PC-3 (cell line): Measurements from ENCODE around the gene CRELD2. TPM values are rescaled to one million over a fixed set of nuclear protein-coding genes. Genes with fewer than 3 reads are reported as not detected.

Experiments
- ATAC-seq: fragments of 200-7000 bp; cut with Tn5 transposase; 2 replicates; pipeline ENCODE4 v1.9.1; 2020; ENCODE audit warnings: mild to moderate bottlenecking, moderate library complexity
- BruUV-seq: library from RNA; stranded (reverse); fragments of 400-500 nt; replicated peaks from 2 replicates; lab custom pipeline; 2021; lab: Mats Ljungman, UMichigan
- CTCF ChIA-PET: fragments of 300-600 bp; sonication (Branson Sonifier 250); formaldehyde crosslinking; loops from one replicate; lab custom pipeline; 2022; ENCODE audit warnings: antibody characterized with exemption; lab: Charles Lee
- POLR2A ChIA-PET: fragments of 300-600 bp; sonication (Branson Sonifier 250); formaldehyde crosslinking; loops from one replicate; lab custom pipeline; 2022; ENCODE audit warnings: antibody characterized with exemption; ENCODE audit not compliant: unreplicated experiment; lab: Charles Lee
- DNase-seq: peaks from one replicate; pipeline ENCODE4 v3.0.0-alpha.2; 2015
- H2AFZ ChIP-seq: fragments of 300-600 bp; sonication (generic); 2 replicates; pipeline ENCODE4 v1.6.0; 2016; ENCODE audit warnings: antibody characterized with exemption, low read length
- H3F3A ChIP-seq: fragments of 300-600 bp; sonication (generic); one replicate; pipeline ENCODE4 v1.6.0; 2017; ENCODE audit warnings: antibody characterized with exemption, low read length, control low read depth, mild to moderate bottlenecking; ENCODE audit not compliant: unreplicated experiment
- H3K27ac ChIP-seq: fragments of 300-600 bp; sonication (generic); 2 replicates; pipeline ENCODE4 v1.5.1; 2016; ENCODE audit warnings: mild to moderate bottlenecking, low read length
- H3K27me3 ChIP-seq: fragments of 300-600 bp; sonication (generic); 2 replicates; pipeline ENCODE4 v1.6.1; 2016; ENCODE audit warnings: low read length, mixed read lengths
- H3K36me3 ChIP-seq: fragments of 300-600 bp; sonication (generic); 2 replicates; pipeline ENCODE4 v1.6.1; 2016; ENCODE audit warnings: low read depth, mixed run types, low read length, mixed read lengths
- H3K4me1 ChIP-seq: fragments of 300-600 bp; sonication (generic); 2 replicates; pipeline ENCODE4 v1.5.1; 2016; ENCODE audit warnings: low read length; ENCODE audit not compliant: insufficient read depth
- H3K4me2 ChIP-seq: fragments of 300-600 bp; sonication (generic); 2 replicates; pipeline ENCODE4 v1.6.0; 2016; ENCODE audit warnings: low read length
- H3K4me3 ChIP-seq: fragments of 300-600 bp; sonication (generic); 2 replicates; pipeline ENCODE4 v1.5.1; 2016; ENCODE audit warnings: mild to moderate bottlenecking, low read length, mixed read lengths
- H3K79me2 ChIP-seq: fragments of 300-600 bp; sonication (generic); 2 replicates; pipeline ENCODE4 v1.6.1; 2017; ENCODE audit warnings: low read length, mixed read lengths
- H3K9ac ChIP-seq: fragments of 300-600 bp; sonication (generic); 2 replicates; pipeline ENCODE4 v1.6.0; 2016; ENCODE audit warnings: mild to moderate bottlenecking, low read length
- H3K9me2 ChIP-seq: fragments of 300-600 bp; sonication (generic); replicated peaks from 2 replicates; pipeline ENCODE4 v1.6.1; 2016; ENCODE audit warnings: mixed run types, low read length, mixed read lengths
- H3K9me3 ChIP-seq: fragments of 300-600 bp; sonication (generic); 2 replicates; pipeline ENCODE4 v1.6.1; 2016; ENCODE audit warnings: low read length, mixed read lengths
- H4K20me1 ChIP-seq: fragments of 300-600 bp; sonication (generic); 2 replicates; pipeline ENCODE4 v1.6.1; 2016; ENCODE audit warnings: low read length, mixed read lengths
- EZH2 ChIP-seq: fragments of 300-600 bp; sonication (generic); IDR thresholded peaks from one replicate; pipeline ENCODE4 v1.6.1; 2017; ENCODE audit warnings: antibody characterized with exemption, mild to moderate bottlenecking, low read length; ENCODE audit not compliant: unreplicated experiment
- EZH2phosphoT487 ChIP-seq: fragments of 300-600 bp; sonication (generic); IDR thresholded peaks from 2 replicates; pipeline ENCODE4 v1.6.1; 2018; ENCODE audit warnings: mild to moderate bottlenecking, antibody characterized with exemption, low read length, borderline replicate concordance
- intact Hi-C: fragments of 100-400 bp; cut with micrococcal nuclease; formaldehyde crosslinking; loops from 2 replicates; pipeline ENCODE4 v1.9.0; 2023
- total RNA-seq: library from RNA; depleted of rRNA; stranded (reverse); fragments of >200 nt; gene quantifications from 2 replicates; pipeline ENCODE4 v1.2.3, GENCODE V29; 2014
- TF ChIP-seq, protein P1 (sequence below): fragments of 300-600 bp; sonication (generic); conservative IDR thresholded peaks from 2 replicates; pipeline ENCODE4 v1.5.1; 2017; ENCODE audit warnings: antibody characterized with exemption, low read depth, mild to moderate bottlenecking, low read length

The CRELD2 gene
- total RNA-seq, 1 experiment from 2014 or later: 71.3 TPM

DNA sequence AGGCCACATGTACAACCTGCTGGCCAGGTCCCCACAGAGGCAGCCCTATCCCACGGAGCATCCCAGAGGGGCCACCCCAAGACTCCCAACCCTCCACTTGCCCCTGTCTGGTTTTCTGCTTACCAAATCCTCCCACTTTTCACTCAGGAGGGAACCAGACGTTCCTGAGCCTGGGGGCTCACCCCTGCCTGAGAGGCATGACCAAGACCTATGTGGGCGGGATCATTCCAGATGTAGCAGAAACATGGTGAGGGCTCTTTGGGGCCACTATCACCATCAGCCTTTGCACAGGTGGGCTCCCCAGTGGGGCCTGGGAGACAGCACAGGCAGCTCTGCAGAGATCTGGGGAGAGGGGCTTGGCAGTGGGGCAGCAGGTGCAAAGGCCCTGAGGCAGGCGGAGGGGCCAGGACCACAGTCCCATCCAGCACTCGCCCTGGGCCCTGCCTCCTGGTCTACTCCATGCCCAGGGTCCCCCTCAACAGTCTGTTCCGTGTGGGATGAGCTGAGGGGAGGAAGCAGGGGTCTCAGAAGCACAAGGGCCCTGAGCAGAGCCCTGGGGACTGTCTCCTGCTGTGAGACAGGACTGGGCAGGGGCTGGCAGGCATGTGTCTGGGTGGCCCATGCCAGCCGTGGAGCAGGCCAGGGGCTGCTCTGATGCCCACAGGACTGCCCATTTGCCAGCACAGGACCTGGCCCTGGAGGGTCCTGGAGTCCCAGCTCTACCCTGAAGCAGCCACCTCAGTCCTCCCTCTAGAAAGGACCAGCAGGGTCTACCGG is 51.5 kb downstream of the CRELD2 start:
- CTCF ChIA-PET: no interaction called here
- BruUV-seq: no TSS peak

DNA sequence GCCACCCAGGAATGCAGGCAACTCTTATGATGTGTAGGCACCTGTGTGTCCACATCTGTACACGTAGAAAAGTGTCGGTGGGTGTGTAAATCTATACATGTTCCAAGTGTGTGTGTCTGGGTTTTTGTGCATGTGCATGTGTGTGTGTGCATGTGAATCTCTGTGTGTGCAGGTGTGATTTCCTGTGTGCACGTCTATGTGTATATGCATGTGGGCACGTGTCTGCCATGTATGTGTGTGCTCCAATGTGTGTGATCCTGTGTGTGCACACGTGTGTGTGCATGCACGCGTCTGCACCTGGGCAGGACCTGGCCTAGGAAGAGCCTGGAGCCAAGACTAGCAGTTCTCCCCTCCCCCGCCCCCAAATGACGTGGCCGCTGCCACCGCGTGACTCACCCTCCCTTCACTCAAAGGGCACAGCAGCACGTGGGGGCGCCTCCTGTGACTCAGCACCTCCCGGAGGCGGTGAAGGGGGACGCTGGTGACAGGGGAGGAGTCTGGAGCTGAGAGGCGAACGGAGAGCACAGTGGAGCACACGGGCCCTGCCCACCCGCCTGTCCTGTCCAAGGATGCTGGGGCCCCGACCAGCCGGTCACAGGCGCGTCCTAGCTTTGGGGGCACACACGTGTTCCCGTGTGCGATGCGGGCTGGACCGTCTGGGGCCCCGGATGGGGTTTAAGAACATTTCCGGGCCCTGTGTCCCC is 52.2 kb downstream of the CRELD2 start:
- H3K9me2 ChIP-seq: no peaks in the 10 kb centered on the region
- intact Hi-C loops: loop anchor here (10.0 kb wide), 1 partner anchor 64 kb away; no protein-coding TSS in a partner anchor
- ChIA-PET CTCF (interaction anchor here (0.6 to 1.1 kb wide), 2 partner anchors 17 to 60 kb away, joined by 3 to 4 read pairs; no protein-coding TSS in a partner anchor), POLR2A (interaction anchor here (0.6 kb wide), 1 partner anchor 14 kb away, joined by 3 read pairs; no protein-coding TSS in a partner anchor)
- BruUV-seq: TSS peak; percentile 24
- TF ChIP-seq EZH2: no peak
- TF ChIP-seq EZH2phosphoT487: peak; percentile 84
- H3K79me2 ChIP-seq: no peaks in the 10 kb centered on the region
- no peaks in the 10 kb centered on the region for H3K36me3 ChIP-seq
- DNase-seq: peak; percentile 96
- H3K4me1 ChIP-seq: peaks cover 11% of the 10 kb centered on the region
- no peaks in the 10 kb centered on the region for H3K27me3 ChIP-seq
- peak overlapping the region; percentile 65 for H3K4me3 ChIP-seq
- H4K20me1 ChIP-seq: no peaks in the 10 kb centered on the region
- H3F3A ChIP-seq: peaks cover 5% of the 10 kb centered on the region
- H3K4me2 ChIP-seq: peak overlapping the region; percentile 92
- no peaks in the 10 kb centered on the region for H3K9me3 ChIP-seq
- peak overlapping the region; percentile 80 for H3K9ac ChIP-seq
- H3K27ac ChIP-seq: peak overlapping the region; percentile 84
- peak; percentile 92 for ATAC-seq
- H2AFZ ChIP-seq: peak overlapping the region; percentile 69

More for the DNA sequence above, 51.5 kb downstream of the CRELD2 start:
- peaks cover 5% of the 10 kb centered on the region for H3F3A ChIP-seq
- H3K27me3 ChIP-seq: no peaks in the 10 kb centered on the region
- peak overlapping the region; percentile 30; the same call in 1 of the 2 replicates for H3K9ac ChIP-seq
- no peaks in the 10 kb centered on the region for H3K36me3 ChIP-seq
- H3K9me2 ChIP-seq: no peaks in the 10 kb centered on the region
- H3K4me1 ChIP-seq: peaks cover 11% of the 10 kb centered on the region
- no peak overlapping the region; the same call in 1 of the 2 replicates for H3K4me3 ChIP-seq
- H3K79me2 ChIP-seq: no peaks in the 10 kb centered on the region
- H4K20me1 ChIP-seq: no peaks in the 10 kb centered on the region
- intact Hi-C loops: loop anchor here (10.0 kb wide), 1 partner anchor 65 kb away; no protein-coding TSS in a partner anchor
- no peaks in the 10 kb centered on the region for H3K9me3 ChIP-seq
- H3K27ac ChIP-seq: peak overlapping the region; percentile 32; the same call in 1 of the 2 replicates
- H3K4me2 ChIP-seq: peak overlapping the region; percentile 92
- DNase-seq: no peak
- H2AFZ ChIP-seq: no peak overlapping the region
- no peak; the same call in 1 of the 2 replicates for ATAC-seq
- POLR2A ChIA-PET: no interaction called here
- TF ChIP-seq EZH2phosphoT487: no peak
- TF ChIP-seq, protein P1, sequence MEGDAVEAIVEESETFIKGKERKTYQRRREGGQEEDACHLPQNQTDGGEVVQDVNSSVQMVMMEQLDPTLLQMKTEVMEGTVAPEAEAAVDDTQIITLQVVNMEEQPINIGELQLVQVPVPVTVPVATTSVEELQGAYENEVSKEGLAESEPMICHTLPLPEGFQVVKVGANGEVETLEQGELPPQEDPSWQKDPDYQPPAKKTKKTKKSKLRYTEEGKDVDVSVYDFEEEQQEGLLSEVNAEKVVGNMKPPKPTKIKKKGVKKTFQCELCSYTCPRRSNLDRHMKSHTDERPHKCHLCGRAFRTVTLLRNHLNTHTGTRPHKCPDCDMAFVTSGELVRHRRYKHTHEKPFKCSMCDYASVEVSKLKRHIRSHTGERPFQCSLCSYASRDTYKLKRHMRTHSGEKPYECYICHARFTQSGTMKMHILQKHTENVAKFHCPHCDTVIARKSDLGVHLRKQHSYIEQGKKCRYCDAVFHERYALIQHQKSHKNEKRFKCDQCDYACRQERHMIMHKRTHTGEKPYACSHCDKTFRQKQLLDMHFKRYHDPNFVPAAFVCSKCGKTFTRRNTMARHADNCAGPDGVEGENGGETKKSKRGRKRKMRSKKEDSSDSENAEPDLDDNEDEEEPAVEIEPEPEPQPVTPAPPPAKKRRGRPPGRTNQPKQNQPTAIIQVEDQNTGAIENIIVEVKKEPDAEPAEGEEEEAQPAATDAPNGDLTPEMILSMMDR: no peak
- TF ChIP-seq EZH2: no peak
